KMS-11 (cell line): ENCODE measurements around the gene IQGAP2.
"Not testable (repeated sequence)": the region's sequence is repeated elsewhere in the genome, so short reads cannot be mapped to it uniquely, and the experiment has no call there.

Source experiments
- H2AFZ ChIP-seq: fragments of 200-600 bp; sonication (generic); 2 replicates; pipeline ENCODE4 v1.6.1; 2016; ENCODE audit warnings: antibody characterized with exemption, mixed run types, low read depth
- H3K27ac ChIP-seq: fragments of 200-600 bp; sonication (generic); 2 replicates; pipeline ENCODE4 v1.6.1; 2016; ENCODE audit warnings: mild to moderate bottlenecking, mixed run types
- H3K27me3 ChIP-seq: fragments of 200-600 bp; sonication (generic); 2 replicates; pipeline ENCODE4 v1.6.1; 2017; ENCODE audit warnings: mild to moderate bottlenecking, low read depth, mixed run types, moderate library complexity; ENCODE audit not compliant: insufficient read depth
- H3K36me3 ChIP-seq: fragments of 200-600 bp; sonication (generic); 2 replicates; pipeline ENCODE4 v1.6.1; 2017; ENCODE audit warnings: mild to moderate bottlenecking, mixed run types; ENCODE audit not compliant: insufficient read depth
- H3K4me1 ChIP-seq: fragments of 200-600 bp; sonication (generic); 2 replicates; pipeline ENCODE4 v1.6.1; 2016; ENCODE audit warnings: mild to moderate bottlenecking, low read depth, mixed run types; ENCODE audit not compliant: poor library complexity, severe bottlenecking
- H3K4me2 ChIP-seq: fragments of 200-600 bp; sonication (generic); 2 replicates; pipeline ENCODE4 v1.7.0; 2016; ENCODE audit warnings: mild to moderate bottlenecking, mixed run types
- H3K4me3 ChIP-seq: fragments of 200-600 bp; sonication (generic); IDR thresholded peaks from 2 replicates; pipeline ENCODE4 v1.6.1; 2017; ENCODE audit warnings: low read depth, low read length, mixed read lengths; ENCODE audit not compliant: insufficient read depth
- H3K79me2 ChIP-seq: fragments of 200-600 bp; sonication (generic); 2 replicates; pipeline ENCODE4 v1.6.1; 2016; ENCODE audit warnings: low read depth, mixed run types; ENCODE audit not compliant: insufficient read depth
- H3K9ac ChIP-seq: fragments of 200-600 bp; sonication (generic); 2 replicates; pipeline ENCODE4 v1.6.1; 2016; ENCODE audit warnings: mild to moderate bottlenecking, mixed run types
- H4K20me1 ChIP-seq: fragments of 200-600 bp; sonication (generic); 2 replicates; pipeline ENCODE4 v1.6.1; 2016; ENCODE audit warnings: mild to moderate bottlenecking, mixed run types; ENCODE audit not compliant: insufficient read depth
- CTCF ChIP-seq: fragments of 200-600 bp; sonication (generic); conservative IDR thresholded peaks from 2 replicates; pipeline ENCODE4 v1.6.1; 2017; ENCODE audit warnings: low read depth, mild to moderate bottlenecking, antibody characterized with exemption, low read length, moderate library complexity, mixed read lengths

IQGAP2 gene

GRCh38 chr5:76546497-76547102, 143.5 kb downstream of the IQGAP2 start:
- peak overlapping the region; percentile 80 for H3K27ac ChIP-seq
- H3K4me3 ChIP-seq: no peak overlapping the region
- peaks cover 80% of the 10 kb centered on the region for H3K79me2 ChIP-seq
- no peaks in the 10 kb centered on the region for H4K20me1 ChIP-seq
- H3K36me3 ChIP-seq: no peaks in the 10 kb centered on the region
- TF ChIP-seq CTCF: no peak
- H2AFZ ChIP-seq: no peak overlapping the region
- no peaks in the 10 kb centered on the region for H3K27me3 ChIP-seq
- H3K4me1 ChIP-seq: peaks cover 85% of the 10 kb centered on the region
- peak overlapping the region; percentile 79 for H3K4me2 ChIP-seq
- H3K9ac ChIP-seq: peak overlapping the region; percentile 50

GRCh38 chr5:76547242-76547890, 144.3 kb downstream of the IQGAP2 start:
- Histone ChIP-seq H3K27ac (peak overlapping the region; percentile 80), H2AFZ (no peak overlapping the region), H3K36me3 (no peaks in the 10 kb centered on the region), H3K9ac (peak overlapping the region; percentile 50), H3K27me3 (no peaks in the 10 kb centered on the region), H3K4me2 (peak overlapping the region; percentile 79), H3K4me3 (no peak overlapping the region), H4K20me1 (no peaks in the 10 kb centered on the region), H3K79me2 (peaks cover 78% of the 10 kb centered on the region), H3K4me1 (peaks cover 82% of the 10 kb centered on the region)
- no peak for TF ChIP-seq CTCF

- H3K4me1 ChIP-seq: peaks cover 77% of the 10 kb centered on the region
- peak overlapping the region; percentile 80 for H3K27ac ChIP-seq
- peak overlapping the region; percentile 50; the same call in 1 of the 2 replicates for H3K9ac ChIP-seq
- H3K4me2 ChIP-seq: peak overlapping the region; percentile 79
- no peak for TF ChIP-seq CTCF
- no peaks in the 10 kb centered on the region for H3K36me3 ChIP-seq
- H3K4me3 ChIP-seq: no peak overlapping the region
- no peak overlapping the region for H2AFZ ChIP-seq
- no peaks in the 10 kb centered on the region for H4K20me1 ChIP-seq
- H3K27me3 ChIP-seq: no peaks in the 10 kb centered on the region
- peaks cover 75% of the 10 kb centered on the region for H3K79me2 ChIP-seq
Observed at GRCh38 chr5:76547891-76548524, 144.9 kb downstream of the IQGAP2 start.

- H3K9ac ChIP-seq: peak overlapping the region; percentile 50; the same call in 1 of the 2 replicates
- no peaks in the 10 kb centered on the region for H4K20me1 ChIP-seq
- no peak for TF ChIP-seq CTCF
- peak overlapping the region; percentile 79 for H3K4me2 ChIP-seq
- H3K79me2 ChIP-seq: peaks cover 69% of the 10 kb centered on the region
- H3K36me3 ChIP-seq: no peaks in the 10 kb centered on the region
- no peak overlapping the region for H3K4me3 ChIP-seq
- H3K4me1 ChIP-seq: peaks cover 77% of the 10 kb centered on the region
- H3K27ac ChIP-seq: peak overlapping the region; percentile 80
- no peaks in the 10 kb centered on the region for H3K27me3 ChIP-seq
- no peak overlapping the region for H2AFZ ChIP-seq
Observed at GRCh38 chr5:76548525-76549229, 145.6 kb downstream of the IQGAP2 start.

- not testable (repeated sequence) for H3K4me2 ChIP-seq, H2AFZ ChIP-seq, H3K27me3 ChIP-seq, H3K27ac ChIP-seq, H3K4me3 ChIP-seq, H4K20me1 ChIP-seq, H3K9ac ChIP-seq, H3K36me3 ChIP-seq
- Histone ChIP-seq H3K4me1 (peaks cover 68% of the 10 kb centered on the region), H3K79me2 (peaks cover 64% of the 10 kb centered on the region)
Observed at GRCh38 chr5:76550881-76551280, 147.8 kb downstream of the IQGAP2 start.
